ENCODE results near the gene CARS1. TPM values are rescaled to one million over a fixed set of nuclear protein-coding genes. Genes with fewer than 3 reads are reported as not detected.

The CARS1 gene
- total RNA-seq, 1 donor from 2014 or later = 23.6 TPM

DNA sequence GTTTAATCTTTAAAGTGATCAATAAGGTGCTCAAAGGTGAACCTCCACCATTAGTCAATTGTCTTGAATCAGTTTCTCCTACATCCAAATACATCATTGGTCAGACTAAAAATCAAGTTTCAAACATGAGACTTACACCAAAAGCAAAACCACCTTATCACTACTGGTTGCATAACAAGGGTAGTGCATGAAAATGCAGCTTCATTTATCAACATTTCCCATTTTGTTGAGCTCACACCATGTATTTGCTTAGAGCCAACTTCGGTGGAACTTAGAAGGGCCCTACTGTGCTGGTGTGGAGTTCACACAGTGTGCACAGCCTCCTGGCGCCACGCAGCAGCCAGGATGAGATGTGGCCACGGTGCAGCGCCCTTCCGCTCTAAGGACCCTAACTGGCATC, 104.9 kb downstream of the CARS1 start:
- DNase-seq = no peak

DNA sequence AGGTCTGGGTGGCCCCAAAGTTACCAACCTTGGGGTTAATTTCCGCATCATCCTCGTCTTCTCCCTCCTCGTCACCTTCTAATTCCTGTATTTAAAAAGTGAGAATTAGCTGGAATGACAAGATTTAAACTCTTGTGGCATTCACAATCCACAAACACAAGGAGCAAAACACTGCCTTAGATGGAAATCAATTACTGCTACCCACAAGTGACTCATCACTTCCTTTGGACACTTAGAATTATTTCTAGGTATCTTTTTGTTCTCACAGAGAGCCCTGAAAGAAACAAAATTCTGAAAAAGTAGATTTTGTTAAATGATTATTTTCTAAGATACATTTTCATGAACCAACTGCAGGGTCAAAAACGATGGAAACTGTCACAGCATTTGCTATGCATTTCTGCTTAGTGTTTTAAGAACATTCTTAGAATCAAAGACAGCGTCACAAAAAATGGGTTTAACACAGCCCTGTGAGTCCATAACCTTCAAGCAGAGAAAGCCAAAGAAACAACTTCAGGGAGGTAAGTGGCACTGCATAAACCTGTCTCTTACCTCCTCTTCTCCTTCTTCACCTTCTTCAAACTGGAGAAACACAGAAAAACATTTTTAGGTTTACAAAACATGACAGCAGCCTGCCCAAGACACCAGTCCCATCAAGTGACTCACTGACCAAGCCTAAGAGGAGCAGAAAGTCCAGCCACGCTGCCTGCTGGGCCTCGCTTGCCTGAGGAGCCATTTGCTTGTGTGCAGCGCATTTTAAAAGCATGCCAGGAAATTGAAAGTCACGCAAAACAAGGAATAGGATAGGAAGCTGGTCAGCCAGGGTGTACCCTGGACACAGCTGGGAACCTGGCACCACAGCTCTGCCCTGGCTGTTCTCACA, 105.8 kb downstream of the CARS1 start:
- no peak for DNase-seq

Small RNA genes within 50 kb of the gene (small RNA-seq; reads per million reads assigned to genes)
- gene RNU1-91P (ENCODE audit: low replicate concordance) (not detected), gene SNORA54 (ENCODE audit: low replicate concordance) (18.4 reads per million, percentile 94 among the genes with 10 or more reads in this experiment)

Other genes with a start within 250 kb of the CARS1 start
- 53.0 TPM for gene CDKN1C, start 171.6 kb downstream of the CARS1 start, total RNA-seq
- gene PHLDA2, start 128.0 kb downstream of the CARS1 start, total RNA-seq = 4.2 TPM
- 129 TPM for gene NAP1L4, start 65.1 kb downstream of the CARS1 start, total RNA-seq
- gene OSBPL5, start 107.9 kb upstream of the CARS1 start, total RNA-seq = 19.6 TPM
- not detected for gene MRGPRG, start 161.4 kb upstream of the CARS1 start, total RNA-seq
- gene MRGPRE, start 175.0 kb upstream of the CARS1 start, total RNA-seq = not detected